HCT116 (cell line): ENCODE data around the gene WWOX. TPM values are rescaled to one million over a fixed set of nuclear protein-coding genes. Genes with fewer than 3 reads are reported as not detected.

Source experiments
- ATAC-seq: fragments of 200-7000 bp; cut with Tn5 transposase; 2 replicates; pipeline ENCODE4 v1.9.1; 2020; ENCODE audit warnings: mild to moderate bottlenecking, moderate library complexity
- BruUV-seq: library from RNA; stranded (reverse); fragments of 400-500 nt; replicated peaks from 2 replicates; lab custom pipeline; 2021; lab: Mats Ljungman, UMichigan
- CTCF ChIA-PET: fragments of 300-600 bp; sonication (Branson Sonifier 250); formaldehyde crosslinking; loops from one replicate; lab custom pipeline; 2021; ENCODE audit warnings: antibody characterized with exemption; lab: Charles Lee
- POLR2A ChIA-PET: fragments of 300-600, 350-600 bp; sonication (Branson Sonifier 250); formaldehyde crosslinking; loops from one replicate; lab custom pipeline; 2021; ENCODE audit warnings: antibody characterized with exemption; lab: Charles Lee
- RAD21 ChIA-PET, 2 experiments: fragments of 300-600 bp; sonication (Branson Sonifier 250); formaldehyde crosslinking; loops; one replicate each; lab custom pipeline; 2023; ENCODE audit warnings: low total read pairs in 2 of 2; ENCODE audit not compliant: uncharacterized antibody in 2 of 2, unreplicated experiment in 2 of 2, low non-redundant PET in 1 of 2; lab: Charles Lee
- DNase-seq: peaks from one replicate; pipeline ENCODE4 v3.0.0-alpha.2; 2010; ENCODE audit warnings: low read depth, low spot score
- H2AFZ ChIP-seq: fragments of 200-600 bp; shearing (Covaris generic), sonication (generic); 2 replicates; pipeline ENCODE4 v1.6.1; 2017; ENCODE audit warnings: low read depth, mixed run types, mixed read lengths, antibody characterized with exemption, low read length; ENCODE audit not compliant: poor library complexity, severe bottlenecking
- H3K27ac ChIP-seq: 2 replicates; pipeline ENCODE4 v1.5.1; 2012; ENCODE audit warnings: low read depth, low read length
- H3K27me3 ChIP-seq: fragments of 200-600 bp; sonication (generic); 2 replicates; pipeline ENCODE4 v1.6.1; 2016; ENCODE audit warnings: mixed run types, low read length, mixed read lengths; ENCODE audit not compliant: insufficient read depth
- H3K36me3 ChIP-seq, 2 experiments: fragments of 200-500 bp in 1 of 2; fragments of 200-600 bp in 1 of 2; sonication (Bioruptor generic) in 1 of 2; sonication (generic) in 1 of 2; 2 replicates each; pipeline versions ENCODE4 v1.5.1 to v1.6.1; 2014 to 2016; ENCODE audit warnings: low read length in 2 of 2, inconsistent platforms in 1 of 2, mixed read lengths in 1 of 2, mixed run types in 1 of 2; ENCODE audit not compliant: insufficient read depth in 2 of 2, control insufficient read depth in 1 of 2
- H3K4me1 ChIP-seq, 2 experiments: fragments of 200-600 bp in 1 of 2; sonication (generic) in 1 of 2; 2 replicates each; pipeline versions ENCODE4 v1.5.1 to v1.6.1; 2012 to 2017; ENCODE audit warnings: low read length in 2 of 2, inconsistent platforms in 1 of 2, mild to moderate bottlenecking in 1 of 2, mixed read lengths in 1 of 2, mixed run types in 1 of 2, moderate library complexity in 1 of 2; ENCODE audit not compliant: insufficient read depth in 2 of 2, control insufficient read depth in 1 of 2
- H3K4me2 ChIP-seq: fragments of 200-600 bp; sonication (generic); 2 replicates; pipeline ENCODE4 v1.6.1; 2017; ENCODE audit warnings: mixed run types, low read length, mixed read lengths
- H3K4me3 ChIP-seq, 2 experiments: fragments of 200-600 bp in 1 of 2; sonication (generic) in 1 of 2; replicated peaks in 1 of 2; 2 replicates each; pipeline ENCODE4 v1.5.1; 2011 to 2016; ENCODE audit warnings: low read length in 2 of 2, control low read depth in 1 of 2, low read depth in 1 of 2, mild to moderate bottlenecking in 1 of 2, mixed read lengths in 1 of 2, mixed run types in 1 of 2
- H3K79me2 ChIP-seq: fragments of 200-600 bp; sonication (generic); 2 replicates; pipeline ENCODE4 v1.6.1; 2017; ENCODE audit warnings: mild to moderate bottlenecking, mixed run types, low read length, moderate library complexity, mixed read lengths; ENCODE audit not compliant: insufficient read depth
- H3K9ac ChIP-seq: fragments of 200-600 bp; sonication (generic); 2 replicates; pipeline ENCODE4 v1.6.1; 2016; ENCODE audit warnings: low read length, mixed read lengths
- H3K9me2 ChIP-seq: fragments of 200-600 bp; sonication (generic), shearing (Covaris generic); 2 replicates; pipeline ENCODE4 v1.6.1; 2017; ENCODE audit warnings: mixed run types, mild to moderate bottlenecking, moderate library complexity; ENCODE audit not compliant: insufficient read depth
- H3K9me3 ChIP-seq, 2 experiments: fragments of 200-500 bp in 1 of 2; fragments of 200-600 bp in 1 of 2; sonication (Bioruptor generic) in 1 of 2; sonication (generic) in 1 of 2; 2 replicates each; pipeline ENCODE4 v1.6.1; 2014 to 2017; ENCODE audit warnings: low read length in 2 of 2, mixed read lengths in 2 of 2, inconsistent platforms in 1 of 2, low read depth in 1 of 2, mild to moderate bottlenecking in 1 of 2, mixed run types in 1 of 2, moderate library complexity in 1 of 2; ENCODE audit not compliant: control insufficient read depth in 1 of 2, insufficient read depth in 1 of 2
- H4K20me1 ChIP-seq: fragments of 200-600 bp; sonication (generic), shearing (Covaris generic); 2 replicates; pipeline ENCODE4 v1.6.1; 2017; ENCODE audit warnings: mixed run types, mild to moderate bottlenecking, moderate library complexity; ENCODE audit not compliant: insufficient read depth
- CBX3 ChIP-seq: IDR thresholded peaks from 2 replicates; pipeline ENCODE4 v1.6.1; 2012; ENCODE audit warnings: low read depth
- CEBPB ChIP-seq: IDR thresholded peaks from 2 replicates; pipeline ENCODE4 v1.6.1; 2012; ENCODE audit warnings: low read depth
- CTCF ChIP-seq, 3 experiments: fragments of 200-600 bp in 1 of 3; sonication (generic) in 1 of 3; IDR thresholded peaks in 2 of 3; conservative IDR thresholded peaks in 1 of 3; 2 replicates each; pipeline ENCODE4 v1.5.1; 2012 to 2017; ENCODE audit warnings: low read depth in 2 of 3, low read length in 2 of 3, antibody characterized with exemption in 1 of 3, borderline replicate concordance in 1 of 3, control low read depth in 1 of 3, mild to moderate bottlenecking in 1 of 3, mixed read lengths in 1 of 3, mixed run types in 1 of 3, moderate library complexity in 1 of 3; ENCODE audit not compliant: insufficient read depth in 1 of 3
- EZH2phosphoT487 ChIP-seq: fragments of 200-600 bp; IDR thresholded peaks from 2 replicates; pipeline ENCODE4 v1.6.1; 2018; ENCODE audit warnings: antibody characterized with exemption, borderline replicate concordance
- FOSL1 ChIP-seq: IDR thresholded peaks from 2 replicates; pipeline ENCODE4 v1.6.1; 2012; ENCODE audit warnings: low read depth
- JUND ChIP-seq: IDR thresholded peaks from 2 replicates; pipeline ENCODE4 v1.6.1; 2012
- RAD21 ChIP-seq: IDR thresholded peaks from 2 replicates; pipeline ENCODE4 v1.6.1; 2012; ENCODE audit warnings: low read depth, mild to moderate bottlenecking
- REST ChIP-seq: IDR thresholded peaks from 2 replicates; pipeline ENCODE4 v1.6.1; 2012; ENCODE audit warnings: low read depth
- SP1 ChIP-seq: IDR thresholded peaks from 2 replicates; pipeline ENCODE4 v1.6.1; 2012; ENCODE audit warnings: low read depth
- SRF ChIP-seq: IDR thresholded peaks from 2 replicates; pipeline ENCODE4 v1.6.1; 2012; ENCODE audit warnings: low read depth
- YY1 ChIP-seq: IDR thresholded peaks from 2 replicates; pipeline ENCODE4 v1.6.1; 2011; ENCODE audit warnings: low read length, low read depth, moderate library complexity, mild to moderate bottlenecking; ENCODE audit not compliant: insufficient replicate concordance; ENCODE audit errors: extremely low read depth
- ZFX ChIP-seq: fragments of 450-650 bp; IDR thresholded peaks from 2 replicates; pipeline ENCODE4 v1.6.1; 2017
- intact Hi-C: fragments of 100-400 bp; cut with micrococcal nuclease; formaldehyde crosslinking; loops from 2 replicates; pipeline ENCODE4 v1.10.0; 2022
- total RNA-seq: library from RNA; stranded (reverse); gene quantifications from one replicate; pipeline ENCODE4 v1.2.1, GENCODE V29; 2021; ENCODE audit not compliant: unreplicated experiment

WWOX gene
- total RNA-seq, 1 experiment from 2014 or later = 13.7 TPM

GRCh38 chr16:78126662-78127061, 27.2 kb downstream of the WWOX start:
- H3K9me2 ChIP-seq = no peaks in the 10 kb centered on the region
- intact Hi-C loops = no loop called here
- H3K27ac ChIP-seq = no peak overlapping the region
- CTCF ChIA-PET = no interaction called here
- H3K4me2 ChIP-seq = no peak overlapping the region
- 0 out of 2 replicates have a peak, but pooled peaks cover 4% of the 10 kb centered on the region for H4K20me1 ChIP-seq
- TF ChIP-seq REST (no peak), FOSL1 (no peak), ZFX (no peak), SP1 (no peak), SRF (no peak), RAD21 (no peak), JUND (no peak), CBX3 (no peak), CEBPB (no peak), YY1 (no peak), CTCF (IDR thresholded peaks at IDR 0.05 in 2 of 3, conservative IDR thresholded peaks at IDR 0.05 in 1 of 3; ENCODE audit: borderline replicate concordance in 1 of 3, insufficient read depth in 1 of 3, low read depth in 2 of 3, low read length in 2 of 3) (no peak), EZH2phosphoT487 (no peak)
- H3K27me3 ChIP-seq = no peaks in the 10 kb centered on the region
- no TSS peak for BruUV-seq
- H3K9ac ChIP-seq = no peak overlapping the region
- RAD21 ChIA-PET = no interaction called here
- ATAC-seq (no peak), DNase-seq (no peak)
- H3K9me3 ChIP-seq = no peaks in the 10 kb centered on the region
- no peaks in the 10 kb centered on the region for H3K36me3 ChIP-seq
- H3K79me2 ChIP-seq = no peaks in the 10 kb centered on the region
- H3K4me1 ChIP-seq = peaks cover 0 to 2% of the 10 kb centered on the region in 2 experiments; a peak in 1 of 4 replicates
- no peak overlapping the region for H2AFZ ChIP-seq
- no peak overlapping the region for H3K4me3 ChIP-seq
- POLR2A ChIA-PET = no interaction called here
